HG02943 (cell line): ENCODE data around the gene NUTM2G.
"Not testable (repeated sequence)": the region's sequence is repeated elsewhere in the genome, so short reads cannot be mapped to it uniquely, and the experiment has no call there.

Source experiments
- ATAC-seq: cut with Tn5 transposase; IDR thresholded peaks from one replicate; pipeline ENCODE4 v1.9.1; 2021; ENCODE audit warnings: mild to moderate bottlenecking, low read depth, moderate library complexity; ENCODE audit not compliant: unreplicated experiment

NUTM2G gene

GRCh38 chr9:96941628-96942027 lies 13.0 kb downstream of the NUTM2G start:
- ATAC-seq = not testable (repeated sequence)

GRCh38 chr9:96942181-96942580 lies 13.5 kb downstream of the NUTM2G start:
- ATAC-seq = not testable (repeated sequence)

GRCh38 chr9:96949346-96949745 lies 20.7 kb downstream of the NUTM2G start:
- ATAC-seq = not testable (repeated sequence)

- not testable (repeated sequence) for ATAC-seq
Observed at GRCh38 chr9:96950539-96950938, 21.9 kb downstream of the NUTM2G start.

- ATAC-seq = not testable (repeated sequence)
Observed at GRCh38 chr9:96967591-96967990, 38.9 kb downstream of the NUTM2G start.

GRCh38 chr9:96972552-96972951 lies 43.9 kb downstream of the NUTM2G start:
- ATAC-seq = not testable (repeated sequence)

GRCh38 chr9:96974037-96974436 lies 45.4 kb downstream of the NUTM2G start:
- ATAC-seq = not testable (repeated sequence)

- not testable (repeated sequence) for ATAC-seq
Observed at GRCh38 chr9:96983496-96984122, 55.0 kb downstream of the NUTM2G start.

- ATAC-seq = not testable (repeated sequence)
Observed at GRCh38 chr9:96984139-96984538, 55.5 kb downstream of the NUTM2G start.

GRCh38 chr9:96984887-96985286 lies 56.2 kb downstream of the NUTM2G start:
- ATAC-seq = not testable (repeated sequence)
